GM12892 (cell line): ENCODE measurements around the gene GALNT11.
"Not testable (repeated sequence)": the region's sequence is repeated elsewhere in the genome, so short reads cannot be mapped to it uniquely, and the experiment has no call there.

Source experiments
- DNase-seq: peaks from one replicate; pipeline ENCODE4 v3.0.0; 2011; ENCODE audit not compliant: insufficient read length
- FAIRE-seq: peaks from 2 replicates; lab custom pipeline; 2011; peaks lifted over from hg19 to GRCh38; lab: Jason Lieb, UNC
- POLR2A ChIP-seq: IDR thresholded peaks from 2 replicates; pipeline ENCODE4 v1.6.1; 2011; ENCODE audit warnings: low read depth, low read length, control low read depth
- POLR2AphosphoS5 ChIP-seq: IDR thresholded peaks from 2 replicates; pipeline ENCODE4 v1.6.1; 2011; ENCODE audit warnings: low read depth, low read length, control low read depth
- TAF1 ChIP-seq: IDR thresholded peaks from 2 replicates; pipeline ENCODE4 v1.6.1; 2011; ENCODE audit warnings: low read depth, mild to moderate bottlenecking, control low read depth, low read length, borderline replicate concordance

GALNT11 gene

DNA sequence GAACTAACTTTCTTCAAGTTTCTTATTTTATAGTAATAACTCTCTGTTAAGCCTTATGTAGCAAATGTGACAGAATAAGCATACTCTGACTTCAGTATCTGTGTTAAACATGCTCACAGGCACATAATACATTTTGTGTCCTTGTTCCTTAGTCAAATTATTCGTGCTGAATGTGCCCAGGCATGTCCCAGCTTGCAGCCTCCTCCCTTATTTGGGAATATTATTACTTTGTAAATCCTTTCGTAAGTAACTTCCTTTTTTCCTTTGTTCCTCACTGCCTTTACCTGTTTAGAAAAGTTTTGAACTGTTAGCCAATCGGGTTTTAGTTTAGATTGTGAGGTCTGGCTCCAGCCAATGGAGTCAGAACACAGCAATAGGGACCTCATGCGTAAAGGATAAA lies 46.9 kb downstream of the GALNT11 start:
- DNase-seq, result no peak
- FAIRE-seq, result no peak
- TF ChIP-seq TAF1, result no peak
- TF ChIP-seq POLR2AphosphoS5, result no peak
- no peak for TF ChIP-seq POLR2A

DNA sequence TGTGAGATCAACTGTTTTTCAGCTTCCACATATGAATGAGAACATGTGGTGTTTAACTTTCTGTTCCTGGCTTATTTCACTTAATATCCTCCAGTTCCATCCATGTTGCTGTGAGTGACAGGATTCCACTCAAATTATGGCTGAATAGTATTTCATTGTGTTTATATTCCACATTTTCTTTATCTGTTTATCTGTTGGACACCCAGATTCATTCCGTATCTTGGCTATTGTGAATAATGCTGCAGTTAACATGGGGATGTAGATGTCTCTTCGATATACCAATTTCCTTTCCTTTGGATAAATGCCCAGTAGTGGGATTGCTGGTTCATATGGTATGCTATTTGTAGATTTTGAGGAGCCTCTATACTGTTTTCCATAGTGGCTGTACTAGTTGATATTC lies 47.9 kb downstream of the GALNT11 start:
- DNase-seq, result no peak
- FAIRE-seq, result no peak
- TF ChIP-seq TAF1, result no peak
- no peak for TF ChIP-seq POLR2A
- no peak for TF ChIP-seq POLR2AphosphoS5

DNA sequence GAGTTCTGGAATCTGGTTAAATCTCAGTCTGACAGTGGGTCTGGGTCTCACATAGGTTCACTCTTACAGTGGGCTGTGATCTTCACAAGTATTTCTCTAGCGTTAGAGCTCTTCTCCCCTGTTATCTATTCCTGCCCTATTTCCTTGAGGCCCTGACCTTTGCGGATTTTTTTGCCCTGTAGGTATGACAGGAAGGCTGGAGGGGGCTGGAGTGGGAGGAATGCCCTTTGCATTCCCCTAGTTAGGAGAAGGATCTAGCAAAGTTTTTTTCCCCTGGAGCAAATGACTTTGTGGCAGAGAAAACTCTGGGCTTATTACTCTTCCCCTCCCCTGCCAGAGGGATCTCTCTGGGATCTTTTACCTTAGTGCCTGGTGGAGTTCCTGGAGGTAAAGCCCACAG lies 49.2 kb downstream of the GALNT11 start:
- DNase-seq, result no peak
- TF ChIP-seq POLR2A (no peak), TAF1 (no peak), POLR2AphosphoS5 (no peak)

DNA sequence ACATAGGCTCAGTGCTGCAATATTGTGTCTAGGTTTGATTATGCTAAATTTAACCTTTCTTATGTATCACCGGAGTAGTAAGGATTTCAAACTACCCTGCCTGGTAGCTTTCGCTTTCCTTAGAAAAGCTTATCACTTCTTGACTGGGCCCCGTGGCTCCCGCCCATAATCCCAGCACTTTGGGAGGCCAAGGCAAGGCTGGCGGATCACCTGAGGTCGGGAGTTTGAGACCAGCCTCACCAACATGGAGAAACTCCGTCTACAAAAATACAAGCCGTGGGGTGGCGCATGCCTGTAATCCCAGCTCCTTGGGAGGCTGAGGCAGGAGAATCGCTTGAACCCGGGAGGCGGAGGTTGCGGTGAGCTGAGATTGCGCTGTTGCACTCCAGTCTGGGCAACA lies 49.9 kb downstream of the GALNT11 start:
- not testable (repeated sequence) for DNase-seq, FAIRE-seq

More for the DNA sequence above, 49.2 kb downstream of the GALNT11 start:
- FAIRE-seq, result no peak

DNA sequence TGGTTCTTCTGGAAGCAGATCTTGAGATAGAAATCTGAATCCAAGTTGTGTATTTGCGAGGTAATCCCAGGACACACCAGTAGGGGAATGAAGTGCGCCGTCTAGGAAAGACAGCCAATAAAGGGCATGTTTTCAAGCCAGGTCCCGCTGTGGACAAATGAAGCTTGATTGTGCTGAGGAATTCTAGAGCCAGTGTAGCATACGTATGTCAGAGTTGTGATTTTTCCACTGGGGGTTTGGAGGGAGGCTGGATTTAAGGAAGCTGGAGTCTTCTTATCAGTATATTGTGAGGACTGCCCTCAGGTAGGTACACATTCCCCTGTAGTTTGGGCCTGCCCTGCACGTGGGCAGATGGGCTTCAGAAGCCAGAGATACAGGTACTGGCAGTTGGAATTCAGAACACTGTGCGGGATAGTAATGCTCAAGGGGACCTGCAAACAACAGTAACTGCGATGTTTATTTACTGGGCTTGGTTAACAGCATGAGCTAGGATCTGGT lies 50.9 kb downstream of the GALNT11 start:
- no peak for FAIRE-seq
- no peak for DNase-seq
- TF ChIP-seq POLR2AphosphoS5 (no peak), POLR2A (no peak), TAF1 (no peak)

DNA sequence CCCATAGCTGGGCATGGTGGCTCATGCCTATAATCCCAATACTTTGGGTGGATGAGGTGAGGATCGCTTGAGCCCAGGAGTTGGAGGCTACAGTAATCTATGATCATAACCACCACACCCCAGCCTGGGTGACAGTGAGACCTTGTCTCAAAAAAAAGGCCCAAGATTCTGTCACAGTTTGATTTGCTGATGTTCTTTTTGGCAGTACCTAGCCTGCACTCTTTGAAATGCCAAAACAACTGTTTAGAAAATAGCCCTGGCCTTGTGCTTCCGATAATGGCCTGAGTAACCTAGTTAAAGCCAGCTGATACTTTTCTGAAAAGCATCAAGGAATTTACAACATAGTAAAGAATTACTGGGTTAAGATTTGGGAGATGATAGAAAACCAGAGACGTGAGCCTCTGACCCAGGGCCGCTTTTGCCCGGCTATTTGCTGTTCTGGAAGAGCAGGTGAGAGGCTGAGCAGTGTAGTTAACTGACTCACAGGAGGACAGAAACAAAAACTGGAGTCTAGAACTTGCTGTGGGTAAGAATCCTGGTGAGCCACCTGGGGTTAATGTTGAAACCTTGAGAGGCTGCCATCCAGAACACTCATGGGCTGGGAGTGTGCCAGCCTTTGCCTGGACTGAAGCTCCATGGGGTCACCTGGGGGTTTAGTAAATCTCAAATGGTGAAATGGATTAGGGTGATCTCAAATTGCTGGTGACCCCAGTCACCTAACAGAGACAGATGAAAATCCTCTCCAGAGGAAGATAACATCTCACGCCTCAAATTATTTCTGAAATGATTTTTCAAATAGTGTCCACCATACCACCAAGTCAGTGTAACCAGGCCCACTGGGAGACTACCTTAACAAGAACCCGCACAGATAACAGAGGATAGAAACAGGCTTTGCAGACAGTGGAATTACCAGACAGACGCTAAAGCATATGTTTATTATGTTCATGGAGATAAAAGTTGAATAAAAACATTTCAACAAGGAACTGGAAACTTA lies 51.8 kb downstream of the GALNT11 start:
- no peak for DNase-seq
- no peak for FAIRE-seq

DNA sequence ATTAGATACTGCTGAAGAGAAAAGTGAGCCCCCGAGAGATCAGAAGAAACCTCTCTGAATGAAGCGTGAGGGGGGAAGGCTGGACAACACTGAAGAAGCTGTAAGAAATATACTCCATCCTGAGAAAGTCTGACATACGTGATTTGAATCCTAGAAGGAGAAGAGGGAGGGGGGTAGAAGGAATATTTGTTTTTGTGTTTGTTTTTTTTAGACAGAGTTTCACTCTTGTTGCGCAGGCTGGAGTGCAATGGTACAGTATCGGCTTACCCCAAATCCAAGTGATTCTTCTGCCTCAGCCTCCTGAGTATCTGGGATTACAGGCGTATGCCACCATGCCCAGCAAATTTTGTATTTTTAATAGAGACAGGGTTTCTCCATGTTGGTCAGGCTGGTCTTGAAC lies 52.6 kb downstream of the GALNT11 start:
- TF ChIP-seq TAF1 (no peak), POLR2A (no peak), POLR2AphosphoS5 (no peak)
- FAIRE-seq, result no peak
- DNase-seq, result no peak

More for the DNA sequence above, 51.8 kb downstream of the GALNT11 start:
- TF ChIP-seq POLR2AphosphoS5 (no peak), POLR2A (no peak), TAF1 (no peak)

DNA sequence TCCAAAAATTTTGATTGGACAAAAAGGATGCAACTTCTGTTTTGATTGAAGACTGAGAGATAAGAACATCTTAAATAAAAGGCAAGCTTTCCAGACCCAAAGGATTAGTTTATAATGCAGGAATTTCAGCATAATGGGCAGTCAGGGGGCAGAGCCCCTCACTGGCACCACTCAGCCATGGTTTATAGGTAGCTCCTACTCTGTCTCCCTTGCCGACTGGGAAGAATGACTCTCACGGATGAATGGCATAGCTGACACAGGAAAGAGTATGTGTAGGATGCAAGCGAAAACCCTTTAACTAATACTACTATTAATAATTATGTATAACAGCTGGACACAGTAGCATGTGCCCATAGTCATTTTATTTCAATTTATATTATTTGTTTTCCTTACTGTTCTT lies 53.3 kb downstream of the GALNT11 start:
- FAIRE-seq, result no peak
- TF ChIP-seq POLR2A (no peak), POLR2AphosphoS5 (no peak), TAF1 (no peak)
- no peak for DNase-seq

DNA sequence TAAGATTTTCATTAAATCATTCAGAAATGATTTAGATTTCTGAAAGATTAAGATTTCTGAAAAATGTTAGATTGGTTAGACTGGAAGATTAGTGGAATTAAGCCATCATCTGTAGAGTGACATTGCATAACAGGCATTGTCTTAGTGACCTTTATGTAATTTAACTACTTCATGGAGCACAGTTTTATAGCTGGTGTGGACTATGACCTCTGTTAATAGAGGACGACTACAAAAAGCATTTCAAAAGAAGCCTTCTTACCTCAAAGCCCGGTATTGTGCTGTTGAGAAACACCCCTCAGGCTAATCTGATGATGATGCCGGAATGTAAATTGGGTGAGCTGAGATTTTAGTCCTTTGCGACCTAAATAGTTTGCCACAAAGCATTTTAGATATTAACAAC lies 55.6 kb downstream of the GALNT11 start:
- TF ChIP-seq POLR2AphosphoS5 (no peak), TAF1 (no peak), POLR2A (no peak)
- DNase-seq (no peak), FAIRE-seq (no peak)

DNA sequence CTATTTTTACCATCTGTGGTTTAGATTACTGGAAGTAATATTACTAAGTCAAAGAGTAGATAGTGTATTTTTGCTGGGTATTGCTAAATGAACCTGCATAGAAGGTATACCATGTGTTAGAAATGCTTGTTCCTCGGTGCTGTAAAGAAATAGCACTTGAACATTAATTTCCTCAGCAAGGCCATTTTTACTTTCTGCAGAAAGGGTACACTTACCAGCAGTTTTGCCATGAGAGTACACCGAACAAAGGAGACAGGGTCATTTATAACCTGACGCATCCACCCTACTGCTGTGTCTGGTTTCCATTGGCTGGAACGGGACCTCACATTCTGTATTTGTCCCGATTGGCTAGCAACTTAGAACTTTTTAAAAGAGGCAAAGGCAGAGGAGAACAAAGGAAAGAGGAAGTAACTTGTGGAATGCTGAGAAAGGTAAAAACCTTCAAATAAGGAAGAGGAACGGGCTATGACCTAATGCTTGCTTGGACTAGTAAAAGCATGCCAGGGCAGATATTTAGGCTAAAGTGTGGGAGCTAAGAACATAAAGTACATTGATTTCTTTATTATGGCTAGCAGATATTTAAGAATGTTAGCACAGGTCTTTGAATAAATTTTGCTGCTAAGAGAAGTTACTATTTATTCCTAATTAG lies 56.7 kb downstream of the GALNT11 start:
- not testable (repeated sequence) for FAIRE-seq

DNA sequence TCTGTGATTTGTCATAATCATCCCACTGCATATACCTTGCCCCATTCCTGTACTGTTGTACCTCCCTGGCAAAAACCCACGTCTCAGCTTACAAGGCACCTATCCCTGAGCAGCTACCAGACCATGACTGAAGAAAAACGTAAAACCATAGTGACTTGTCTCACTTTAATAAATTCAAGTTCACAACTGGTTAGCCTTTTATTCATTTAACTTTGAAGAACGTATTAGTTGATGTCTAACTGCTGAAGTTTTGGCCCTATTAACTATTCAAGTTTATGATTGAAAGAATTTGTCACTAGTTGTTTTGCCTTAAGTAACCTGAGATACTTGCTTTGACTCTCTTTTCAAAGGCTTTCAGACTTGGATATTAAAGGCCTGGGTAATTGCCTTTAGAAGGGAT lies 59.7 kb downstream of the GALNT11 start:
- FAIRE-seq (no peak), DNase-seq (no peak)
- TF ChIP-seq POLR2A (no peak), POLR2AphosphoS5 (no peak), TAF1 (no peak)

More for the DNA sequence above, 56.7 kb downstream of the GALNT11 start:
- DNase-seq, result not testable (repeated sequence)

DNA sequence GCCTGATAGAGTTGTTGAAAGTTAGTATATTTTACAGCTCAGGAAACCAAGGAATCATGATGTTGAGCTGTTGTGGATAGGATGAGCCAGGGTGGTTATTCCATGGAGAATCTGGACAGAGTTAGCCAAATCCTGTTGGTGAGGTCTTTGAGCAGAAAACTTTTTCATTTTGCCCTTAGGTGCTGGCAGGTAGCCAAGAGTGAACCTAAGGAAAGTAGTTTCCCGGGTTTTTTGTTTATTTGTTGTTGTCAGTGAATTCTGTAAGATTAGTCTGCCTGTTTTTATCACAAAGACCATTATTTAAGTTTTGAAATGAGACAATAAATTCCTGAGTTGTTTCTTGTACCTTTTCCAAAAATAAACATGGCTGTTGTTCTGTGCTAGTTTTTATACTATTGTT lies 61.0 kb downstream of the GALNT11 start:
- TF ChIP-seq POLR2A (no peak), TAF1 (no peak), POLR2AphosphoS5 (no peak)
- no peak for DNase-seq
- FAIRE-seq, result no peak
